HepG2 (cell line): ENCODE measurements around the gene KRT82. TPM values are rescaled to one million over a fixed set of nuclear protein-coding genes. Genes with fewer than 3 reads are reported as not detected.

Source experiments
- ATAC-seq: fragments of 200-7000 bp; cut with Tn5 transposase; 3 replicates; pipeline ENCODE4 v1.9.1; 2020; ENCODE audit warnings: mild to moderate bottlenecking, moderate library complexity
- BruUV-seq: library from RNA; stranded (reverse); fragments of 400-500 nt; replicated peaks from 2 replicates; lab custom pipeline; 2021; lab: Mats Ljungman, UMichigan
- CTCF ChIA-PET: fragments of 300-600 bp; formaldehyde crosslinking; extraction: SDS; loops from one replicate; lab custom pipeline; 2021; ENCODE audit warnings: low total read pairs, inconsistent platforms, low intra/inter-chr PET ratio; lab: Yijun Ruan, JAX
- POLR2A ChIA-PET: fragments of 350-600 bp; sonication (Branson Sonifier 250); formaldehyde crosslinking; loops from one replicate; lab custom pipeline; 2020; ENCODE audit warnings: antibody characterized with exemption, inconsistent platforms; lab: Yijun Ruan, JAX
- DNase-seq: peaks from one replicate; pipeline ENCODE4 v3.0.0-alpha.2; 2015; ENCODE audit warnings: low spot score
- FAIRE-seq: peaks from 3 replicates; lab custom pipeline; 2011; peaks lifted over from hg19 to GRCh38; lab: Jason Lieb, UNC
- H2AFZ ChIP-seq: one replicate; pipeline ENCODE4 v1.6.1; 2011; ENCODE audit warnings: low read length, inconsistent platforms
- H3K27ac ChIP-seq: fragments of 300-600 bp; 3 replicates; pipeline ENCODE4 v1.8.0; 2011; ENCODE audit warnings: mixed run types, mild to moderate bottlenecking, mixed read lengths, low read length, inconsistent platforms; ENCODE audit not compliant: insufficient read depth; ENCODE audit errors: extremely low read length
- H3K27me3 ChIP-seq, 2 experiments: fragments of 200-600 bp in 1 of 2; 2 replicates in 1 of 2; 3 replicates in 1 of 2; pipeline versions ENCODE4 v1.6.0 to v1.8.0; 2011; ENCODE audit warnings: low read length in 2 of 2, mild to moderate bottlenecking in 2 of 2, moderate library complexity in 2 of 2, inconsistent platforms in 1 of 2; ENCODE audit not compliant: insufficient read depth in 2 of 2, control insufficient read depth in 1 of 2
- H3K36me3 ChIP-seq, 2 experiments: fragments of 200-600 bp in 1 of 2; replicated peaks in 1 of 2; 2 replicates in 1 of 2; 3 replicates in 1 of 2; pipeline versions ENCODE4 v1.5.1 to v1.8.0; 2011; ENCODE audit warnings: low read length in 2 of 2, inconsistent platforms in 1 of 2; ENCODE audit not compliant: insufficient read depth in 2 of 2, control insufficient read depth in 1 of 2
- H3K4me1 ChIP-seq: 2 replicates; pipeline ENCODE4 v1.5.1; 2012; ENCODE audit warnings: low read length, inconsistent platforms; ENCODE audit not compliant: insufficient read depth
- H3K4me2 ChIP-seq: 2 replicates; pipeline ENCODE4 v1.6.0; 2011; ENCODE audit warnings: low read depth, low read length, inconsistent platforms
- H3K4me3 ChIP-seq, 3 experiments: fragments of 200-600 bp in 1 of 3; sonication (generic), shearing (Covaris generic) in 1 of 3; replicated peaks in 1 of 3; 2 replicates each; pipeline ENCODE4 v1.5.1; 2011 to 2016; ENCODE audit warnings: low read length in 3 of 3, inconsistent platforms in 2 of 3, low read depth in 2 of 3, mild to moderate bottlenecking in 2 of 3, control low read depth in 1 of 3, mixed read lengths in 1 of 3; ENCODE audit not compliant: insufficient read depth in 1 of 3
- H3K79me2 ChIP-seq: one replicate; pipeline ENCODE4 v1.6.1; 2011; ENCODE audit warnings: low read length, inconsistent platforms; ENCODE audit not compliant: insufficient read depth
- H3K9ac ChIP-seq: 2 replicates; pipeline ENCODE4 v1.6.0; 2011; ENCODE audit warnings: mild to moderate bottlenecking, low read depth, low read length, inconsistent platforms; ENCODE audit not compliant: insufficient read depth
- H3K9me3 ChIP-seq: 2 replicates; pipeline ENCODE4 v1.5.1; 2012; ENCODE audit warnings: mild to moderate bottlenecking, low read length
- H4K20me1 ChIP-seq: 2 replicates; pipeline ENCODE4 v1.6.0; 2011; ENCODE audit warnings: inconsistent platforms, mild to moderate bottlenecking, low read length, moderate library complexity; ENCODE audit not compliant: insufficient read depth
- FOXK1 ChIP-seq: sonication (generic); formaldehyde crosslinking; IDR thresholded peaks from 2 replicates; pipeline ENCODE4 v1.4.0; 2020; ENCODE audit warnings: low read depth, missing genetic modification reagents, borderline replicate concordance
- ISX ChIP-seq: sonication (generic); formaldehyde crosslinking; conservative IDR thresholded peaks from 2 replicates; pipeline ENCODE4 v1.5.0; 2020; ENCODE audit warnings: missing genetic modification reagents
- MBD4 ChIP-seq: IDR thresholded peaks from 2 replicates; pipeline ENCODE4 v1.6.1; 2012; ENCODE audit warnings: low read length, inconsistent platforms, borderline replicate concordance
- NONO ChIP-seq, 2 experiments: fragments of 450-650 bp in 1 of 2; sonication (generic) in 1 of 2; formaldehyde crosslinking in 1 of 2; IDR thresholded peaks in 1 of 2; conservative IDR thresholded peaks in 1 of 2; 2 replicates each; pipeline versions ENCODE4 v1.6.1 to v1.8.0; 2017 to 2022; ENCODE audit warnings: mild to moderate bottlenecking in 1 of 2, missing genetic modification reagents in 1 of 2, moderate library complexity in 1 of 2
- PHF21A ChIP-seq: sonication (generic); formaldehyde crosslinking; IDR thresholded peaks from 2 replicates; pipeline ENCODE4 v1.5.0; 2020; ENCODE audit warnings: mild to moderate bottlenecking, missing genetic modification reagents
- REPIN1 ChIP-seq: sonication (generic); formaldehyde crosslinking; IDR thresholded peaks from 2 replicates; pipeline ENCODE4 v1.8.0; 2022; ENCODE audit warnings: missing genetic modification reagents, low read depth, mild to moderate bottlenecking, borderline replicate concordance
- SIN3B ChIP-seq: fragments of 150-350 bp; IDR thresholded peaks from 2 replicates; pipeline ENCODE4 v1.6.1; 2014; ENCODE audit warnings: low read length
- TBL1XR1 ChIP-seq: fragments of 150-350 bp; IDR thresholded peaks from 2 replicates; pipeline ENCODE4 v1.6.1; 2014; ENCODE audit warnings: borderline replicate concordance, low read length; ENCODE audit not compliant: partially characterized antibody
- YEATS2 ChIP-seq: sonication (generic); formaldehyde crosslinking; IDR thresholded peaks from 2 replicates; pipeline ENCODE4 v1.4.0; 2020; ENCODE audit warnings: missing genetic modification reagents, borderline replicate concordance
- ZFP36 ChIP-seq: fragments of 150-350 bp; IDR thresholded peaks from 2 replicates; pipeline ENCODE4 v1.6.1; 2018; ENCODE audit warnings: borderline replicate concordance, low read length, low read depth; ENCODE audit not compliant: partially characterized antibody
- ZNF335 ChIP-seq: sonication (generic); formaldehyde crosslinking; IDR thresholded peaks from 2 replicates; pipeline ENCODE4 v1.4.0; 2020; ENCODE audit warnings: missing genetic modification reagents
- ZNF441 ChIP-seq: sonication (generic); formaldehyde crosslinking; IDR thresholded peaks from 2 replicates; pipeline ENCODE4 v1.7.0; 2021; ENCODE audit warnings: missing genetic modification reagents, borderline replicate concordance
- ZNF547 ChIP-seq: sonication (generic); formaldehyde crosslinking; IDR thresholded peaks from 2 replicates; pipeline ENCODE4 v1.5.1; 2020; ENCODE audit warnings: mild to moderate bottlenecking, missing genetic modification reagents
- ZNF782 ChIP-seq: sonication (generic); formaldehyde crosslinking; IDR thresholded peaks from 2 replicates; pipeline ENCODE4 v1.4.0; 2020; ENCODE audit warnings: missing genetic modification reagents, mild to moderate bottlenecking, borderline replicate concordance
- ZNF790 ChIP-seq: sonication (generic); formaldehyde crosslinking; IDR thresholded peaks from 2 replicates; pipeline ENCODE4 v1.8.0; 2022; ENCODE audit warnings: missing genetic modification reagents, mild to moderate bottlenecking, borderline replicate concordance
- ZSCAN22 ChIP-seq: sonication (generic); formaldehyde crosslinking; IDR thresholded peaks from 2 replicates; pipeline ENCODE4 v1.4.0; 2020; ENCODE audit warnings: mild to moderate bottlenecking, missing genetic modification reagents
- WGBS: methylation state at CpG from one replicate; pipeline ENCODE4 v1.1.6; 2017; ENCODE audit warnings: low lambda C conversion rate; 5-methylcytosine and 5-hydroxymethylcytosine counted together
- in situ Hi-C: cut with HindIII; loops from 2 replicates; pipeline ENCODE4 v1.10.0; 2017; ENCODE audit warnings: low pct_unique_long_range_greater_than_20kb; ENCODE audit not compliant: extremely low pct_ligation_motif_present
- intact Hi-C: fragments of 100-400 bp; cut with micrococcal nuclease; formaldehyde crosslinking; loops from one replicate; pipeline ENCODE4 v1.10.0; 2022; ENCODE audit not compliant: unreplicated experiment
- polyA plus RNA-seq, 8 experiments: library from polyadenylated mRNA; depleted of rRNA in 3 of 8; stranded (reverse) in 7 of 8; unstranded in 1 of 8; fragments of >200 nt; fragmentation: Illumina TruSeq in 4 of 8; extraction: Trizol in 4 of 8; gene quantifications; 2 replicates each; pipeline versions ENCODE4 v1.2.1 to v1.2.3, GENCODE V29; 2011 to 2016; ENCODE audit warnings: low read depth in 4 of 8, missing spikeins in 1 of 8, mixed read lengths in 1 of 8; ENCODE audit not compliant: insufficient read depth in 1 of 8
- total RNA-seq, 5 experiments: library from RNA; depleted of rRNA; stranded (reverse); fragments of >200 nt; fragmentation: Illumina TruSeq; extraction: Trizol; gene quantifications; 2 replicates each; pipeline ENCODE4 v1.2.3, GENCODE V29; 2016; ENCODE audit warnings: low read depth in 1 of 5
- TF ChIP-seq, protein P1 (sequence below): sonication (generic); formaldehyde crosslinking; IDR thresholded peaks from 2 replicates; pipeline ENCODE4 v1.4.0; 2020; ENCODE audit warnings: mild to moderate bottlenecking, missing genetic modification reagents
- TF ChIP-seq, protein P2 (sequence below): sonication (generic); formaldehyde crosslinking; IDR thresholded peaks from 2 replicates; pipeline ENCODE4 v1.5.0; 2020; ENCODE audit warnings: missing genetic modification reagents

The KRT82 gene
- total and polyA plus RNA-seq, 2 of the 13 experiments (the other 11 are each of a cell fraction or from before 2014, with no cell fraction given) = not detected

DNA sequence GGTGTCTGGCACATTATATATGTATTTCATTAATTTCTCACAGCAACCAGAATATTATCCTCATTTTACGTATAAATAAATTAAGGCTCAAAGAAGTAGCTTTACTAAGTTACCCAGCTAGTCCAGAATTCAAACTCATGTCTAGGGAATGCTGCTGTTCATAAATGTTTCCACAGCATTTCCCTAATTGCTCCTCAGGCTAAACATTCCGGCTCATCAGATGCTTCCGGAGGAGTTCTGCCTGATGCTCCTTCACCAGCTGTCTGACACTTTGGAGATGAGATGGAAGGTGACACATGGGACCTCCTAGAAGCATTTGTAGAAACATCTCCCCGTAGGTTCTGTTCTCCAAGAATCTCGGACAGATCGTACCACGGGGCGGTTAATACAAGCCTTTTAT lies 51.0 kb downstream of the KRT82 start:
- no peaks in the 10 kb centered on the region for H3K9me3 ChIP-seq
- H3K79me2 ChIP-seq = no peaks in the 10 kb centered on the region
- in situ Hi-C loops = no loop called here
- intact Hi-C loops = no loop called here
- no peaks in the 10 kb centered on the region for H3K36me3 ChIP-seq
- H3K27me3 ChIP-seq = peaks cover 0 to 15% of the 10 kb centered on the region in 2 experiments; a peak in 3 of 5 replicates
- no peaks in the 10 kb centered on the region for H4K20me1 ChIP-seq
- ATAC-seq (no peak), FAIRE-seq (no peak), DNase-seq (no peak)
- TF ChIP-seq FOXK1 (CRISPR knock-in tag) (no peak), PHF21A (CRISPR knock-in tag) (no peak), ZNF782 (no peak), ZFP36 (no peak), REPIN1 (no peak), YEATS2 (no peak), TBL1XR1 (no peak), ZNF441 (CRISPR knock-in tag) (no peak), SIN3B (no peak), ZNF547 (CRISPR knock-in tag) (no peak), NONO (IDR thresholded peaks at IDR 0.05) (no peak), NONO (CRISPR knock-in tag; conservative IDR thresholded peaks at IDR 0.05) (no peak), ZNF790 (CRISPR knock-in tag) (no peak), ZSCAN22 (CRISPR knock-in tag) (no peak), MBD4 (no peak), ZNF335 (CRISPR knock-in tag) (no peak), ISX (CRISPR knock-in tag) (no peak)
- TF ChIP-seq, protein P1, sequence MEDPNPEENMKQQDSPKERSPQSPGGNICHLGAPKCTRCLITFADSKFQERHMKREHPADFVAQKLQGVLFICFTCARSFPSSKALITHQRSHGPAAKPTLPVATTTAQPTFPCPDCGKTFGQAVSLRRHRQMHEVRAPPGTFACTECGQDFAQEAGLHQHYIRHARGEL = no peak
- TF ChIP-seq, protein P2, sequence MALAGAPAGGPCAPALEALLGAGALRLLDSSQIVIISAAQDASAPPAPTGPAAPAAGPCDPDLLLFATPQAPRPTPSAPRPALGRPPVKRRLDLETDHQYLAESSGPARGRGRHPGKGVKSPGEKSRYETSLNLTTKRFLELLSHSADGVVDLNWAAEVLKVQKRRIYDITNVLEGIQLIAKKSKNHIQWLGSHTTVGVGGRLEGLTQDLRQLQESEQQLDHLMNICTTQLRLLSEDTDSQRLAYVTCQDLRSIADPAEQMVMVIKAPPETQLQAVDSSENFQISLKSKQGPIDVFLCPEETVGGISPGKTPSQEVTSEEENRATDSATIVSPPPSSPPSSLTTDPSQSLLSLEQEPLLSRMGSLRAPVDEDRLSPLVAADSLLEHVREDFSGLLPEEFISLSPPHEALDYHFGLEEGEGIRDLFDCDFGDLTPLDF (CRISPR knock-in tag) = no peak
- ChIA-PET CTCF (no interaction called here), POLR2A (no interaction called here)
- BruUV-seq = no TSS peak
- no peak overlapping the region for H2AFZ ChIP-seq
- H3K9ac ChIP-seq = no peak overlapping the region
- H3K4me2 ChIP-seq = no peak overlapping the region
- no peak overlapping the region for H3K27ac ChIP-seq
- 39% methylated on average over 8 of the region's 8 CpGs for WGBS
- no peaks in the 10 kb centered on the region for H3K4me1 ChIP-seq
- H3K4me3 ChIP-seq = no peak overlapping the region
